ENCODE measurements around the gene HYAL4.
"Not testable (repeated sequence)": the region's sequence is repeated elsewhere in the genome, so short reads cannot be mapped to it uniquely, and the experiment has no call there.

The HYAL4 gene

GRCh38 chr7:123851404-123851803, 6.4 kb downstream of the HYAL4 start:
- H3K27ac ChIP-seq (ENCODE audit: low read depth, low read length); H4K8ac ChIP-seq (ENCODE audit: low read depth, low read length); H3K4ac ChIP-seq (ENCODE audit: low read depth, low read length); H2BK120ac ChIP-seq (ENCODE audit: insufficient read depth, low read length, poor library complexity); H3K4me3 ChIP-seq (ENCODE audit: low read depth, low read length); H3K23ac ChIP-seq (ENCODE audit: low read length); H2BK12ac ChIP-seq (ENCODE audit: low read length); DNase-seq; H3K36me3 ChIP-seq (ENCODE audit: control insufficient read depth in 1 of 2, insufficient read depth in 2 of 2, low read length in 2 of 2); H3K9ac ChIP-seq (ENCODE audit: low read length); H3K27me3 ChIP-seq (ENCODE audit: insufficient read depth, low read length); H3K18ac ChIP-seq (ENCODE audit: low read length); H3K79me2 ChIP-seq (ENCODE audit: control insufficient read depth, insufficient read depth, low read length, poor library complexity); H3K79me1 ChIP-seq (ENCODE audit: low read length); H3K4me1 ChIP-seq (ENCODE audit: control insufficient read depth in 1 of 2, insufficient read depth in 2 of 2, low read length in 2 of 2); H2AFZ ChIP-seq (ENCODE audit: insufficient read depth, low read length, poor library complexity); H2AK5ac ChIP-seq (ENCODE audit: low read length); H3K14ac ChIP-seq (ENCODE audit: low read length); H4K12ac ChIP-seq (ENCODE audit: low read depth, low read length); H3K4me2 ChIP-seq (ENCODE audit: low read length); H3K9me3 ChIP-seq (ENCODE audit: insufficient read depth, low read depth, low read length); H2BK5ac ChIP-seq (ENCODE audit: low read depth, low read length, poor library complexity); H4K91ac ChIP-seq (ENCODE audit: low read depth, low read length): not testable (repeated sequence)
- WGBS (ENCODE audit: extremely low coverage, insufficient coverage, insufficient read length): no CpG with 5 or more reads among the region's 5 CpGs

GRCh38 chr7:123854291-123854690, 9.3 kb downstream of the HYAL4 start:
- not testable (repeated sequence) for H4K8ac ChIP-seq (ENCODE audit: low read depth, low read length); H3K4ac ChIP-seq (ENCODE audit: low read depth, low read length); H2BK120ac ChIP-seq (ENCODE audit: insufficient read depth, low read length, poor library complexity); DNase-seq; H3K9me3 ChIP-seq (ENCODE audit: insufficient read depth, low read depth, low read length); H3K9ac ChIP-seq (ENCODE audit: low read length); H3K14ac ChIP-seq (ENCODE audit: low read length); H2AK5ac ChIP-seq (ENCODE audit: low read length); H3K4me1 ChIP-seq (ENCODE audit: control insufficient read depth in 1 of 2, insufficient read depth in 2 of 2, low read length in 2 of 2); H3K36me3 ChIP-seq (ENCODE audit: control insufficient read depth in 1 of 2, insufficient read depth in 2 of 2, low read length in 2 of 2); H3K18ac ChIP-seq (ENCODE audit: low read length); H2BK12ac ChIP-seq (ENCODE audit: low read length); H4K91ac ChIP-seq (ENCODE audit: low read depth, low read length); H3K4me3 ChIP-seq (ENCODE audit: low read depth, low read length); H3K79me1 ChIP-seq (ENCODE audit: low read length); H3K27ac ChIP-seq (ENCODE audit: low read depth, low read length); H2AFZ ChIP-seq (ENCODE audit: insufficient read depth, low read length, poor library complexity); H3K4me2 ChIP-seq (ENCODE audit: low read length); H3K27me3 ChIP-seq (ENCODE audit: insufficient read depth, low read length); H2BK5ac ChIP-seq (ENCODE audit: low read depth, low read length, poor library complexity); H3K23ac ChIP-seq (ENCODE audit: low read length); H3K79me2 ChIP-seq (ENCODE audit: control insufficient read depth, insufficient read depth, low read length, poor library complexity); H4K12ac ChIP-seq (ENCODE audit: low read depth, low read length)
- WGBS (ENCODE audit: extremely low coverage, insufficient coverage, insufficient read length): no CpG with 5 or more reads among the region's 2 CpGs

- not testable (repeated sequence) for H3K4me2 ChIP-seq (ENCODE audit: low read length); H3K36me3 ChIP-seq (ENCODE audit: control insufficient read depth in 1 of 2, insufficient read depth in 2 of 2, low read length in 2 of 2); H2BK5ac ChIP-seq (ENCODE audit: low read depth, low read length, poor library complexity); H3K14ac ChIP-seq (ENCODE audit: low read length); H3K4me3 ChIP-seq (ENCODE audit: low read depth, low read length); H3K9me3 ChIP-seq (ENCODE audit: insufficient read depth, low read depth, low read length); H3K23ac ChIP-seq (ENCODE audit: low read length); H2BK12ac ChIP-seq (ENCODE audit: low read length); DNase-seq; H3K79me2 ChIP-seq (ENCODE audit: control insufficient read depth, insufficient read depth, low read length, poor library complexity); H4K8ac ChIP-seq (ENCODE audit: low read depth, low read length); H3K18ac ChIP-seq (ENCODE audit: low read length); H3K79me1 ChIP-seq (ENCODE audit: low read length); H3K4ac ChIP-seq (ENCODE audit: low read depth, low read length); H4K91ac ChIP-seq (ENCODE audit: low read depth, low read length); H3K4me1 ChIP-seq (ENCODE audit: control insufficient read depth in 1 of 2, insufficient read depth in 2 of 2, low read length in 2 of 2); H3K9ac ChIP-seq (ENCODE audit: low read length); H2AFZ ChIP-seq (ENCODE audit: insufficient read depth, low read length, poor library complexity); H2AK5ac ChIP-seq (ENCODE audit: low read length); H2BK120ac ChIP-seq (ENCODE audit: insufficient read depth, low read length, poor library complexity); H3K27me3 ChIP-seq (ENCODE audit: insufficient read depth, low read length); H4K12ac ChIP-seq (ENCODE audit: low read depth, low read length); H3K27ac ChIP-seq (ENCODE audit: low read depth, low read length)
- no CpG with 5 or more reads among the region's 1 CpG for WGBS (ENCODE audit: extremely low coverage, insufficient coverage, insufficient read length)
Measured at GRCh38 chr7:123856428-123856827, 11.5 kb downstream of the HYAL4 start.

GRCh38 chr7:123860848-123861247, 15.9 kb downstream of the HYAL4 start:
- H3K9me3 ChIP-seq (ENCODE audit: insufficient read depth, low read depth, low read length): no peaks in the 10 kb centered on the region
- H3K79me2 ChIP-seq (ENCODE audit: control insufficient read depth, insufficient read depth, low read length, poor library complexity): no peaks in the 10 kb centered on the region
- no peak overlapping the region for H3K4me2 ChIP-seq (ENCODE audit: low read length)
- no peak overlapping the region for H2BK120ac ChIP-seq (ENCODE audit: insufficient read depth, low read length, poor library complexity)
- no peak overlapping the region for H3K14ac ChIP-seq (ENCODE audit: low read length)
- H4K91ac ChIP-seq (ENCODE audit: low read depth, low read length): no peak overlapping the region
- H3K79me1 ChIP-seq (ENCODE audit: low read length): no peaks in the 10 kb centered on the region
- H4K8ac ChIP-seq (ENCODE audit: low read depth, low read length): no peak overlapping the region
- H2BK12ac ChIP-seq (ENCODE audit: low read length): no peak overlapping the region
- no peak overlapping the region for H2AFZ ChIP-seq (ENCODE audit: insufficient read depth, low read length, poor library complexity)
- no peak overlapping the region for H4K12ac ChIP-seq (ENCODE audit: low read depth, low read length)
- H3K23ac ChIP-seq (ENCODE audit: low read length): no peak overlapping the region
- H3K4ac ChIP-seq (ENCODE audit: low read depth, low read length): no peak overlapping the region
- no peak overlapping the region for H2BK5ac ChIP-seq (ENCODE audit: low read depth, low read length, poor library complexity)
- H3K4me3 ChIP-seq (ENCODE audit: low read depth, low read length): no peak overlapping the region
- H3K9ac ChIP-seq (ENCODE audit: low read length): no peak overlapping the region
- no peaks in the 10 kb centered on the region for H3K4me1 ChIP-seq (ENCODE audit: control insufficient read depth in 1 of 2, insufficient read depth in 2 of 2, low read length in 2 of 2)
- H3K18ac ChIP-seq (ENCODE audit: low read length): no peak overlapping the region
- H3K27me3 ChIP-seq (ENCODE audit: insufficient read depth, low read length): no peaks in the 10 kb centered on the region
- no peak overlapping the region for H2AK5ac ChIP-seq (ENCODE audit: low read length)
- no peak overlapping the region for H3K27ac ChIP-seq (ENCODE audit: low read depth, low read length)
- no peaks in the 10 kb centered on the region for H3K36me3 ChIP-seq (ENCODE audit: control insufficient read depth in 1 of 2, insufficient read depth in 2 of 2, low read length in 2 of 2)
- no peak for DNase-seq

- Histone ChIP-seq H2BK120ac (ENCODE audit: insufficient read depth, low read length, poor library complexity) (no peak overlapping the region), H3K79me1 (ENCODE audit: low read length) (no peaks in the 10 kb centered on the region), H3K27ac (ENCODE audit: low read depth, low read length) (no peak overlapping the region), H3K4me3 (ENCODE audit: low read depth, low read length) (no peak overlapping the region), H4K12ac (ENCODE audit: low read depth, low read length) (no peak overlapping the region), H3K4me2 (ENCODE audit: low read length) (no peak overlapping the region), H3K4me1 (ENCODE audit: control insufficient read depth in 1 of 2, insufficient read depth in 2 of 2, low read length in 2 of 2) (no peaks in the 10 kb centered on the region), H2AFZ (ENCODE audit: insufficient read depth, low read length, poor library complexity) (no peak overlapping the region), H3K9ac (ENCODE audit: low read length) (no peak overlapping the region), H2BK5ac (ENCODE audit: low read depth, low read length, poor library complexity) (no peak overlapping the region), H2AK5ac (ENCODE audit: low read length) (no peak overlapping the region), H3K14ac (ENCODE audit: low read length) (no peak overlapping the region), H3K9me3 (ENCODE audit: insufficient read depth, low read depth, low read length) (no peaks in the 10 kb centered on the region), H3K23ac (ENCODE audit: low read length) (no peak overlapping the region), H3K27me3 (ENCODE audit: insufficient read depth, low read length) (no peaks in the 10 kb centered on the region), H3K18ac (ENCODE audit: low read length) (no peak overlapping the region), H4K91ac (ENCODE audit: low read depth, low read length) (no peak overlapping the region), H4K8ac (ENCODE audit: low read depth, low read length) (no peak overlapping the region), H3K79me2 (ENCODE audit: control insufficient read depth, insufficient read depth, low read length, poor library complexity) (no peaks in the 10 kb centered on the region), H2BK12ac (ENCODE audit: low read length) (no peak overlapping the region), H3K4ac (ENCODE audit: low read depth, low read length) (no peak overlapping the region), H3K36me3 (ENCODE audit: control insufficient read depth in 1 of 2, insufficient read depth in 2 of 2, low read length in 2 of 2) (no peaks in the 10 kb centered on the region)
- DNase-seq: no peak
Measured at GRCh38 chr7:123862775-123863174, 17.8 kb downstream of the HYAL4 start.
